Endothelial cell of umbilical vein (primary cell): Measurements from ENCODE around the gene PRSS53. TPM values are rescaled to one million over a fixed set of nuclear protein-coding genes. Genes with fewer than 3 reads are reported as not detected.
A peak's percentile ranks its signal among the peaks of the same experiment; 100 is the strongest.

ENCODE experiments used
- BruUV-seq: library from RNA; stranded (reverse); fragments of 400-500 nt; replicated peaks from 2 replicates; lab custom pipeline; 2021; lab: Mats Ljungman, UMichigan
- CTCF ChIA-PET: fragments of 300-600, 350-600 bp; sonication (Branson Sonifier 250); formaldehyde crosslinking; loops from one replicate; lab custom pipeline; 2021; ENCODE audit warnings: antibody characterized with exemption, inconsistent platforms; lab: Charles Lee
- POLR2A ChIA-PET: fragments of 300-600, 350-600 bp; sonication (Branson Sonifier 250); formaldehyde crosslinking; loops from one replicate; lab custom pipeline; 2021; ENCODE audit warnings: antibody characterized with exemption, inconsistent platforms; lab: Charles Lee
- DNase-seq: peaks from one replicate; pipeline ENCODE4 v3.0.0-alpha.2; 2011; ENCODE audit warnings: low read depth, low spot score
- FAIRE-seq: peaks from 2 replicates; lab custom pipeline; 2011; peaks lifted over from hg19 to GRCh38; lab: Jason Lieb, UNC
- H2AFZ ChIP-seq: 2 replicates; pipeline ENCODE4 v1.6.0; 2012; ENCODE audit warnings: low read depth, low read length, control low read depth, inconsistent platforms
- H3K27ac ChIP-seq: 2 replicates; pipeline ENCODE4 v1.5.1; 2011; ENCODE audit warnings: low read depth, mild to moderate bottlenecking, control low read depth, low read length, moderate library complexity; ENCODE audit not compliant: insufficient read depth
- H3K27me3 ChIP-seq, 2 experiments: 2 replicates each; pipeline versions ENCODE4 v1.6.0 to v1.6.1; 2011; ENCODE audit warnings: low read length in 2 of 2, mixed read lengths in 1 of 2; ENCODE audit not compliant: control insufficient read depth in 2 of 2, insufficient read depth in 2 of 2
- H3K36me3 ChIP-seq, 2 experiments: 2 replicates in 1 of 2; 3 replicates in 1 of 2; pipeline ENCODE4 v1.5.1; 2011; ENCODE audit warnings: low read length in 2 of 2, mild to moderate bottlenecking in 1 of 2, moderate library complexity in 1 of 2; ENCODE audit not compliant: control insufficient read depth in 2 of 2, insufficient read depth in 2 of 2; ENCODE audit errors: extremely low read depth in 1 of 2
- H3K4me1 ChIP-seq: 3 replicates; pipeline ENCODE4 v1.5.1; 2011; ENCODE audit warnings: mild to moderate bottlenecking, low read length; ENCODE audit not compliant: control insufficient read depth, insufficient read depth; ENCODE audit errors: extremely low read depth
- H3K4me2 ChIP-seq: 2 replicates; pipeline ENCODE4 v1.6.1; 2011; ENCODE audit warnings: low read length, control low read depth, mixed read lengths; ENCODE audit not compliant: insufficient read depth
- H3K4me3 ChIP-seq, 3 experiments: fragments of 200-600 bp in 1 of 3; sonication (generic), shearing (Covaris generic) in 1 of 3; replicated peaks in 1 of 3; 2 replicates each; pipeline ENCODE4 v1.5.1; 2011 to 2016; ENCODE audit warnings: control low read depth in 3 of 3, low read length in 3 of 3, mild to moderate bottlenecking in 2 of 3, inconsistent platforms in 1 of 3, low read depth in 1 of 3, moderate library complexity in 1 of 3; ENCODE audit not compliant: insufficient read depth in 1 of 3
- H3K79me2 ChIP-seq: 2 replicates; pipeline ENCODE4 v1.6.0; 2012; ENCODE audit warnings: low read length, inconsistent platforms; ENCODE audit not compliant: control insufficient read depth, insufficient read depth
- H3K9ac ChIP-seq: replicated peaks from 2 replicates; pipeline ENCODE3; 2011; ENCODE audit warnings: low read length, control low read depth; ENCODE audit not compliant: insufficient read depth; ENCODE audit errors: extremely low read depth
- H3K9me1 ChIP-seq: replicated peaks from 3 replicates; pipeline ENCODE4 v1.6.0; 2011; ENCODE audit warnings: mild to moderate bottlenecking, low read length; ENCODE audit not compliant: control insufficient read depth, insufficient read depth; ENCODE audit errors: extremely low read depth
- H3K9me3 ChIP-seq: replicated peaks from 2 replicates; pipeline ENCODE4 v1.5.1; 2012; ENCODE audit warnings: low read length, inconsistent platforms; ENCODE audit not compliant: control insufficient read depth, insufficient read depth
- H4K20me1 ChIP-seq: replicated peaks from 2 replicates; pipeline ENCODE3; 2011; ENCODE audit warnings: mild to moderate bottlenecking, low read length; ENCODE audit not compliant: control insufficient read depth, insufficient read depth; ENCODE audit errors: extremely low read depth
- CTCF ChIP-seq, 2 donors: IDR thresholded peaks; 1 replicate in 1 of 2; 2 replicates in 1 of 2; pipeline ENCODE4 v1.5.1; 2011; ENCODE audit warnings: low read length in 2 of 2, mild to moderate bottlenecking in 2 of 2, moderate library complexity in 2 of 2, control low read depth in 1 of 2, inconsistent platforms in 1 of 2, low read depth in 1 of 2; ENCODE audit not compliant: insufficient read depth in 1 of 2; ENCODE audit errors: extremely low read depth in 1 of 2
- EZH2 ChIP-seq: IDR thresholded peaks from 2 replicates; pipeline ENCODE4 v1.6.1; 2012; ENCODE audit warnings: borderline replicate concordance, low read depth, mild to moderate bottlenecking, moderate library complexity, low read length, inconsistent platforms; ENCODE audit not compliant: severe bottlenecking
- JUN ChIP-seq: IDR thresholded peaks from 2 replicates; pipeline ENCODE4 v1.6.1; 2011; ENCODE audit warnings: borderline replicate concordance, low read depth; ENCODE audit not compliant: insufficient read length, insufficient read depth
- MYC ChIP-seq: IDR thresholded peaks from one replicate; pipeline ENCODE4 v1.6.1; 2011; ENCODE audit warnings: mild to moderate bottlenecking, low read depth, low read length
- POLR2A ChIP-seq: IDR thresholded peaks from 2 replicates; pipeline ENCODE4 v1.6.1; 2012; ENCODE audit warnings: low read depth, mild to moderate bottlenecking, control low read depth, low read length
- POLR2AphosphoS5 ChIP-seq: IDR thresholded peaks from 2 replicates; pipeline ENCODE4 v1.6.1; 2012; ENCODE audit warnings: low read depth, mild to moderate bottlenecking, control low read depth, low read length, moderate library complexity; ENCODE audit not compliant: insufficient read depth
- dilution Hi-C: fragments of 300-500 bp; cut with MboI; formaldehyde crosslinking; loops from one replicate; pipeline ENCODE4 v1.15.0; 2019; ENCODE audit warnings: low sequenced_read_pairs; ENCODE audit not compliant: extremely low pct_ligation_motif_present
- intact Hi-C: fragments of 100-400 bp; cut with micrococcal nuclease; formaldehyde crosslinking; loops from one replicate; pipeline ENCODE4 v1.10.0; 2022
- polyA plus RNA-seq, 4 experiments: library from polyadenylated mRNA; depleted of rRNA in 3 of 4; stranded (reverse) in 3 of 4; unstranded in 1 of 4; fragments of >200 nt; gene quantifications; 2 replicates each; pipeline versions ENCODE4 v1.2.1 to v1.2.3, GENCODE V29; 2011 to 2012; ENCODE audit warnings: missing spikeins in 1 of 4
- total RNA-seq: library from RNA; stranded (reverse); gene quantifications from 2 replicates; pipeline ENCODE4 v1.2.3, GENCODE V29; 2021

PRSS53 gene
- total and polyA plus RNA-seq, 2 donors (not counting 3 experiments of a cell fraction or from before 2014, with no cell fraction given), result 2.8 to 3.5 TPM

GRCh38 chr16:31108035-31108793 lies 19.5 kb upstream of the PRSS53 start, which contains the start of gene BCKDK:
BCKDK (plus strand) TSS chr16:31108386; CDS start chr16:31109224, 838 bp downstream.
- ChIA-PET POLR2A (no interaction called here), CTCF (no interaction called here)
- no peaks in the 10 kb centered on the region for H4K20me1 ChIP-seq
- H3K9me3 ChIP-seq, result no peaks in the 10 kb centered on the region
- no TSS peak for BruUV-seq
- H3K27me3 ChIP-seq, result no peaks in the 10 kb centered on the region
- H3K4me1 ChIP-seq, result peaks cover 12% of the 10 kb centered on the region
- peak; percentile 65 for DNase-seq
- H3K9ac ChIP-seq, result peak within 1 kb of the TSS; percentile 66
- H3K4me2 ChIP-seq, result peak within 1 kb of the TSS; percentile 95
- H3K4me3 ChIP-seq, result peak within 1 kb of the TSS; percentile 63 to 98 (median 66)
- FAIRE-seq, result peak; percentile 93
- peaks cover 11% of the 10 kb centered on the region for H3K79me2 ChIP-seq
- dilution Hi-C loops (no loop called here), intact Hi-C loops (loop anchor here (2.0 to 5.0 kb wide), 3 partner anchors 13 to 73 kb away; partner anchors contain the start of genes FUS and VKORC1)
- peaks cover 10 to 31% of the 10 kb centered on the region in 2 experiments for H3K36me3 ChIP-seq
- peak within 1 kb of the TSS; percentile 100 for H2AFZ ChIP-seq
- H3K27ac ChIP-seq, result peak within 1 kb of the TSS; percentile 53
- TF ChIP-seq MYC (no peak), EZH2 (no peak), POLR2AphosphoS5 (peak; percentile 89), POLR2A (peak; percentile 72), JUN (no peak), CTCF (IDR thresholded peaks at IDR 0.05; ENCODE audit: extremely low read depth in 1 of 2, insufficient read depth in 1 of 2, low read depth in 1 of 2, low read length in 2 of 2) (no peak)
- H3K9me1 ChIP-seq, result no peaks in the 10 kb centered on the region
